Skeletal muscle cell (primary cell): ENCODE data around the gene RASAL3.
A peak's percentile ranks its signal among the peaks of the same experiment; 100 is the strongest.

ENCODE experiments used
- DNase-seq: peaks from one replicate; pipeline ENCODE4 v3.0.0-alpha.2; 2010; ENCODE audit warnings: low read depth
- H3K4me3 ChIP-seq: 2 replicates; pipeline ENCODE4 v1.5.1; 2011; ENCODE audit warnings: low read depth, mild to moderate bottlenecking, control low read depth, low read length, moderate library complexity

The RASAL3 gene

DNA sequence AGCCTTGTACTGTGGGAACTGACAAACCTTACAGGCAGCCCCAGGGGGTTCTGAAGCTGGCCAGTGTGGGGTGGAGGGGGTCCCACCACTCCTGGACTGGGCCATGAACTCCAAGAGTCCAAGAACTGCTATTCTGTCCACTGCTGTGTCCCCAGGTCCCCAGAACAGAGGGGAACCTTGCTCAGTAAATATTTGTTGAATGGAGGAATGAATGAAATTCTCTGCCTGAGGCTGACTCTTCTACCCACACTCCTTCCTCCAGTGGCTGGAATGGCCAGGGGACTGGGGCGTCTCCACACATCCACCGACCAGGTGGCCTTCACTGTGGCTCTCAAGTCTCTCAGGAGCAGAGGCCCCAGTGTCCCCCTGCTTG lies 26.2 kb downstream of the RASAL3 start:
- no peak overlapping the region for H3K4me3 ChIP-seq

DNA sequence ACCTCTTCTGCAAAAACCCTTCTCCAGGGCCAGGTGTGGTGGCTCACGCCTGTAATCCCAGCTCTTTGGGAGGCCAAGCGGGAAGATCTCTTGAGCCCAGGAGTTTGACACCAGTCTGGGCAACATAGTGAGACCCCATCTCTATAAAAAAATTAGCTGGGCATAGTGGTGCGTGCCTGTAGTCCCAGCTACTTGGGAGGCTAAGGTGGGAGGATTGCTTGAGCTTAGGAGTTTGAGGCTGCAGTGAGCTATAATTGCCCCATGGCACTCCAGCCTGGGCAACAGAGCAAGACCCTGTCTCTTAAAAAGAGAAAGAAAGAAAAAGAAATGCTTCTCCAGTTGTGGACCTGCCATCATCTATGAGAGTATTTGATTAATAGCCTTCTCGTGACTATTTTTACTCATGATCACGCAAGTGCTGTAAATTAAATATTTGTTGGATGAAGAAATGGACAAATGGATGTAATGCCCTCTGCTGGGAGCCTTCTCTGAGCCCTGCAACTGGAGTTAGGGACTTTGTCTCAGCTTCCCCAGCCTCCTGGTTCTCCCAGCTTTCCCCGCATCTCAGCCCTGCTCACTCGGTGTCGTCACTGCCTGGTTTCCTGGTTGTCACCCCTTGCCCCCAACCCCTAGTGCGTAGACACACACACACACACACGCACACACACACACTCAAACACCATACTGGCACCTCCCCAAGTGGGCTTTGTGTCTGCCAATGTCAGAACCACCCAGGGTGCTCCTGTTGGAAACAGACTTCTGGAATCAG lies 26.8 kb downstream of the RASAL3 start:
- no peak for DNase-seq
- no peak overlapping the region for H3K4me3 ChIP-seq

More for the DNA sequence above, 26.2 kb downstream of the RASAL3 start:
- DNase-seq: no peak

DNA sequence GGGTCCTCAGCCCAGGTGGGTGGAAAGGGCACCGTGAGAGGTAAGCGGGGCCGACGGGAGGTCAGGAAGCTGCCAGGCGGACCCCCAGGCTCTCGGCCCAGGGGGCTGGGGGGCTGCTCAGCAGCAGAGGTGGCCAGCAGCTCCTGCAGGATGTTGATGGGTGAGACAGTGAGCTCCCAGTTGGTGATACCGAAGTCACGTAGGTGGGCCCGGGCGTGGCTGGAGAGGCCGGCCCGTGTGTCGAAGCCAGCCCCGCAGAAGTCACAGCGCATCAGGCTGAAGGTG lies 27.6 kb downstream of the RASAL3 start:
- DNase-seq: no peak
- no peak overlapping the region for H3K4me3 ChIP-seq

GRCh38 chr19:15436012-15436825 lies 28.1 kb downstream of the RASAL3 start:
- no peak for DNase-seq
- no peak overlapping the region for H3K4me3 ChIP-seq

DNA sequence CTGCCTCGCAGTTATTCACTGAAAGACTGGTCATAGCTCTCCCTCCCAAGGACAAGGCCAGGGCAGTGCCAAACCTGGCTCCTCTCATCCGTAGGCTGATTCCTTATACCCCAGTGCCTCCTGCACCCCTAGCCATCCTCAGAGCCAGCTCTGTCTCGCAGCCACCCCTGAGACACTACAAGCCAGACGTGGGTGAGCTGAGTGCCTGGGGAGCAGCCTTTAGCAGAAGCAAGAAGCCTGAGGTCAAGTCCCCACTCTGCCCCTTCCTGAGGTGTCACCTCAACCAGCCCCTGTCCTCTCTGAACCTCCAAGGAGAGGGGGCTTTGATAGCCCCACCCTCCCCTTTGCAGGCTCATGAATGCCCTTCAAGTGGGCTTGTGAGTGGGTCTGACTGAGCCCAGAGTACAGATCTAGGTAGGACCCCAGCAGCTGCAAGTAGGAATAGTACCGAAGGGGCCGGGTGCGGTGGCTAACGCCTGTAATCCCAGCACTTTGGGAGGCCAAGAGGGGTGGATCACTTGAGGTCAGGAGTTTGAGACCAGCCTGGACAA lies 30.8 kb downstream of the RASAL3 start:
- H3K4me3 ChIP-seq: peak overlapping the region; percentile 66

DNA sequence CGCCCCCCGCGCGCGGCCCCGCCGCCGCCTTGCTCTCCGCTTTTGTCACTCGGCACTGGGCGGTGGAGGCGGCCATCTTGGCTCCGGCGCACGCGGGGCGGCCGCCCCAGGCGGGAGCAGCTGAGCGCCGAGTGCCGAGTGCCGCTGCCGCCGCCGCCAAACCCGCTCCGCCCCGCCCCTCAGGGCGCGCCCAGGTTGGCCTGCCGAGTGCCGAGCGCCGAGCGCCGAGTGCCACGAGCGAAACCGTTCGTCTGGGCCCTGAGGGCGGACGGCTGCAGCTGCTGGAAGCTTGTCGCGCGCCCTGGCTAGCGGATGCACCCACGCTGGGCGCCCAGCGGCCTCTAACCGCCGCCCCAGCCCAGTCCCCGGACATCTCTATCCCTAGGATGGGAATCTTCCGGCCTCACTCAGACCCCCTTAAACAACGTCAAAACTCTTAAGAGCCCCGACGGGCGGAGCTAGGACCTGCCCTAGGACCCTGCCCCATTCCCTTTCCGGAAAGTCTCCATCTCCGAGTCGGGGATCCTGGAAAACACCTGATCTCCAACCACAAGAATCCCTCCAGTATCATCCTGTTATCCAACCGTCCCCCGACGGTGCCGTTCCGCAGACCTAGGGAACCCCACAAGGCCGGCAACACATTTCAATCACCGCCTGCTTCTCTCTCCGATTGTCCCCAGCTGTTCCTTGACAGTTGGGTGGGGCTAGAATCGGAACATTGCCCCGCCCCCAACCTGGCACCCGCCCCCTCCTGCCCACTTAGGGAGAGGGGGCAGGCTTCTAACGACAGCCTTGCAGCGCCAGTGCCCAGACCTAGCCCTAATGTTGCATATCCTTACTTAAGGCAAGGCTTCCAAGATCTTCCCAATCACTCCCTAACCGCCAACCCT lies 31.5 kb downstream of the RASAL3 start:
- H3K4me3 ChIP-seq: peak overlapping the region; percentile 66
- peak; percentile 62 for DNase-seq

More for the DNA sequence above, 30.8 kb downstream of the RASAL3 start:
- DNase-seq: no peak

DNA sequence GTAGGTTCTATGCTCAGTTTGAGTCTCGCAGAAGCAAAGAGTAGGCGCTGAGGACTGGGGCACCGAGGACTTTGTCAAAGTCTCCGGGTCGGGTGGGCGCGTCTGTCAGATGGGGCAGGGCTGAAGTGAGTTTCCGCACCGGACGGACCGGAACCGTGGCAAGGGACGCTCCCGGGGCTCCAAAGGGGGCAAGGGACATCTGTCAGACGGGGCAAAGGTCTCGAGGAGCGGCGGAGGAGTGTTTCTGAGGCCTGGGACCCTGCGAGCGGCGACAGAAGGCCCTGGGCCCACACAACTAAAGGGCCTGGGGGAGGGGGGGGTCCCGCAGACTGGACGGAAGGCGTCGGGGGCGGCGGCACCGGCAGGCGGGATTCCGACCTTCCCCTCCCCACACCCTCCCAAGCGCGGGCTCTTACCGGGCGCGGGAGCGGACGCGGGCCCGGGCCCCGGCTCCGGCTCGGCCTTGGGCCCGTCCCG lies 32.3 kb downstream of the RASAL3 start:
- DNase-seq: no peak
- peak overlapping the region; percentile 87 for H3K4me3 ChIP-seq

DNA sequence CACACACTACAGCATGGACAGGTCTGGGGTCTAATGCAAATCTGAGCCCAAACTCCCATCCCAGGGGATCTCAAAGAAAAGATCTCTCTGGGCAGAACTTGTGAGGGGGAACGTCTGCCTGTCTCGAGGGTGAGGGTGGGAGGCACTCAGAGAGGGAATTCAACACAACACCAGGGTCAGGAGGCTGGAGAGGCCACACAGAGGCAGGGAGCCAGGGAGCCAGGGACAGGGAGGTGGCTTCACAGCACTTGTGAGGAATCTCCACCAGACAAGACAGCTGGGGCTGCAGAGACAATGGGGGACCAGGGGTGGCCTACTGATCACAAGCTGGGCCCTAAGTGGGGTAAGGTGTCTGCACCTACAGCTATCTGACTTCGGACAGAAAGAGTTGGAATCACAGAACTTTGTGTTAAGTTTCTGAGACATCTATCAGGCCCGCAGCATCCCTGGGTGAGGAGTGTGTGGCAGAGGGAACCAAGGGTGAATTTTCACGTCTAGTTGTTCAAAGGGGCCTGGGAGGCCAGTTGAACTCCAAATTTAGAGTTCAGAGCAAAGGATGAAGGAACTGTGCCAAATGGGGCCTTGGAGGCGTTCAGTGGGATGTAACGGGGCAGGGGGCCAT lies 32.8 kb downstream of the RASAL3 start:
- no peak for DNase-seq
- peak overlapping the region; percentile 87 for H3K4me3 ChIP-seq

DNA sequence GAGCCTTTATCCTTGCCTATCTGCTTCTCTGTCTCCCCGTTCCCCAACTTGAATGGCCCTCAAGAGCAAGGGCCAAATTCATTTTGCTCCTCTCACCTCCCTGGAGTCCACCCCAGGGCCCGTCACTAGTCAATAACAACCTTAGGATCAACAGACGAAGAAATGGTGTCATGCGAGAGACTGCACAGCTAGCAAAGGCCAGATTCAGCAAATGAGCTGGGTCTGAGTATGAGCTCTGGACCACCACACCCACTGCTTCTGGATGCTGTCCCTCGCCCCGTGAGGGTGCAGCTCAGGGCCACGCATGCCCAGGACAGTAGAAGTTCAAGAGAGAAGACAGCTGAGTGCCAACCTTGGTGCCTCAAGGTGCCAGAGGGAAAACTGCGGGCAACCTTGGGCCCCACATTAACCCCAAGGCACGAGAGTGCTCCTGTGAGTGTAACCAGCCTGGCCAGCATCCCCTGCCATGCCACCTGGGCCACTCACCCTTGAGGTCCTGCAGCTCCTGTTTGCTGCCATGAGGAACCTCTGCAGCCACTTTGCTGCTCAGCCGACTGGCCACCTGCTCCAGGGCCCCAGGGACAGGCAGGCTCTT lies 33.7 kb downstream of the RASAL3 start:
- no peak for DNase-seq
- no peak overlapping the region for H3K4me3 ChIP-seq

GRCh38 chr19:15429825-15430467 lies 34.4 kb downstream of the RASAL3 start:
- DNase-seq: no peak
- no peak overlapping the region for H3K4me3 ChIP-seq

- no peak overlapping the region for H3K4me3 ChIP-seq
- DNase-seq: no peak
Measured at GRCh38 chr19:15428956-15429824, 35.2 kb downstream of the RASAL3 start.

DNA sequence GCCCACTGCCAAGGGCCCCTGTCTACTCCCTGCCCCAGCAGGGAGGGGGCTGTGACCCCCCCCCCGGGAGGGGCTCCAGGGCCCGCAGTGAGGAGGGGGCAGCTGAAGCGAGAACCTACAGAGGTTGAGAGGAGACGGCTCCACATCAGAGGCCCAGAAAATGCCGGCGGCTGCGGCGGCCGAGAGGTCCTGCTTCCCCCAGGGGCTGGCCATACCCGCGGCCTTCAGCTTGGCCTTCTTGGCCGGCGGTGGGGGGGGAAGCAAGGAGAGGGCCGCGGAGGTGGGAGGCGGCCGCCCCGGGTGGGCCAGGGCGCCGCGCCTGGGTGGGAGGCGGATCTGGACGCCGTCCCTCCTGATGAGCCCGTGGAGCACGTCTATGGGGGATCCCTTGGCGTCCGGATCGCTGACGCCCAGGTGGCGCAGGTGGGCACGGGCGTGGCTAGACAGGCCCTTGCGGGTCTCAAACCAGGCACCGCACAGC lies 36.3 kb downstream of the RASAL3 start:
- no peak for DNase-seq
- no peak overlapping the region for H3K4me3 ChIP-seq

DNA sequence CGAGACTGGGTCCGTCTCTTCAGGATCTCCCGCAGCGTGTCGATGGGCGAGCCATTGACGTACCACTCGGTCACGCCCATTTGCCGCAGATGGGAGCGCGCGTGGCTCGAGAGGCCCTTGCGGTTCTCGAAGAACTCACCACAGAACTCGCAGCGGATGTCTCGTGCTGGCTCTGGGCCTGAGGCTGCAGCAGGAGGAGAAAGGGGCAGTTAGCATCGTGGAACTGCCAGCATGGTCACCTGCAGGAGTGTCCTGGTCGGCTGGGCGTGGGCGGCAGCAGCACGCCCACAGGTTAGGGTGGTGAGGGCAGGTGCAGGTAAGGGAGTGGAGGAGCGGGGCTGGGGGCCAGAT lies 37.0 kb downstream of the RASAL3 start:
- no peak overlapping the region for H3K4me3 ChIP-seq
- DNase-seq: no peak

GRCh38 chr19:15426485-15427349 lies 37.6 kb downstream of the RASAL3 start:
- no peak overlapping the region for H3K4me3 ChIP-seq
- DNase-seq: no peak

DNA sequence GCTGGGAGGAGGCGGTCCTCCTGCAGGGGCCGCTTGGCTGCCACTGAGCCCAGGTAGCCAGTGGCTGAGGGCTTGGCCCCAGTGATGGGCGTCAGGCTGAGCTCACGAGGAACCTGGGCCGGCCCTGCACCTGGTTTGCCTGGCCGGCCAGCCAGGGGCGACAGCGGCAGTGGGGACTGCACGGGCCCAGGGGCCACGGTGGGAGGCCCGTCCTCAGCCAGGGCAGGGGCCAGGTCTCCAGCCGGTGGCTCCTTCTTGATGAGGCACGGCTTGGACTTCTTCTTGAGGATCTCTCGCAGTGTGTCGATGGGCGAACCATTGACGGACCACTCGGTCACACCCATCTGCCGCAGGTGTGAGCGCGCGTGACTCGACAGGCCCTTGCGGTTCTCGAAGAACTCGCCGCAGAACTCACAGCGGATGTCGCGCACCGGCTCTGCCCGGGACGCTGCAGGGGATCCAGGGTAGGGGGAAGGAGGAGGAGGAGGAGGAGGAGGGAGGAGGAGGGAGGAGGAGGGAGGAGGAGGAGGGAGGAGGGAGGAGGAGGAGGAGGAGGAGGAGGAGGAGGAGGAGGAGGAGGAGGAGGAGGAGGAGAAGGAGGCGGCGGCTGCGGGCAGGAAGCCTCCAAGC lies 38.9 kb downstream of the RASAL3 start:
- DNase-seq: no peak
- H3K4me3 ChIP-seq: no peak overlapping the region

DNA sequence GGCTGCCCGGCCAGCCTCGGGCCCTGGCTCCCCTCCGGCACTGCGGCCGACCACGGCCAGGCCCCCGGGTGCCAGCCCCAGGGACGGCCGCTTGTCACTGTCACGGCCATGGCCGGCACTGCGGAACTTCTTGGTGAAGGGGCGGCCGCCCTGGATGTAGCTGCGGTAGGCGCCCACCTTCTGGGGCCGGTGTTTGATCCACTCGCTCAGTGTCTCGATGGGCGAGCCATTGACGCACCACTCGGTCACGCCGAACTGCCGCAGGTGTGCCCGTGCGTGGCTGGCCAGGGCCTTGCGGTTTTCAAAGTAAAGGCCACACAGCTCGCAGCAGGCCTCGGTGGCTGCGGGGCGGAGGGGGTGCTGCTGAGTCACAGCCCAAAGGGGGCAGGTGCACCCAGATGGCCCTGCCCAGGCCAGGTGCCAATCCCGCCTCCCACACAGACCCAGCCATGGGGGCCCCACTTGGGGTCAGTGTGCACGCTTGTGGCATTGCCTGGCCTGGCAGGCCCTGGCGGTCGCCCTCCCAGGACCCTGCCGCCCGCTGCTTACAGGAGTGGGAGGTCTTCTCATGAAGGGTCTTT lies 39.6 kb downstream of the RASAL3 start:
- DNase-seq: no peak
- no peak overlapping the region for H3K4me3 ChIP-seq
